Spleen (tissue), 11 donors: ENCODE data around the gene ABCC10. TPM values are rescaled to one million over a fixed set of nuclear protein-coding genes. Genes with fewer than 3 reads are reported as not detected.

Experiments
- DNase-seq: peaks from one replicate; pipeline ENCODE4 v3.0.0-alpha.2; 2020
- H3K27ac ChIP-seq, 8 donors: fragments of 200-600 bp; sonication (generic) in 7 of 8; 1 replicate in 4 of 8; 2 replicates in 4 of 8; pipeline versions ENCODE4 v1.5.0 to v1.8.0; 2016 to 2021; ENCODE audit warnings: inconsistent platforms in 4 of 8, mild to moderate bottlenecking in 4 of 8, moderate library complexity in 1 of 8
- H3K27me3 ChIP-seq, 7 donors: fragments of 200-600 bp; sonication (generic) in 6 of 7; replicated peaks in 1 of 7; 1 replicate in 4 of 7; 2 replicates in 3 of 7; pipeline versions ENCODE4 v1.5.0 to v1.8.0; 2016 to 2021; ENCODE audit warnings: inconsistent platforms in 3 of 7, mild to moderate bottlenecking in 1 of 7
- H3K36me3 ChIP-seq, 6 donors: fragments of 200-600 bp; sonication (generic) in 5 of 6; 1 replicate in 4 of 6; 2 replicates in 2 of 6; pipeline versions ENCODE4 v1.5.0 to v1.8.0; 2016 to 2021; ENCODE audit warnings: inconsistent platforms in 2 of 6
- H3K4me1 ChIP-seq, 6 donors: fragments of 200-600 bp; sonication (generic) in 5 of 6; 1 replicate in 3 of 6; 2 replicates in 3 of 6; pipeline versions ENCODE4 v1.5.0 to v1.8.0; 2016 to 2021; ENCODE audit warnings: inconsistent platforms in 3 of 6
- H3K4me3 ChIP-seq, 8 donors: fragments of 200-600 bp; sonication (generic) in 7 of 8; 1 replicate in 4 of 8; 2 replicates in 4 of 8; pipeline versions ENCODE4 v1.5.0 to v1.8.0; 2016 to 2021; ENCODE audit warnings: inconsistent platforms in 4 of 8, mild to moderate bottlenecking in 4 of 8, moderate library complexity in 2 of 8
- H3K9me3 ChIP-seq, 8 donors: fragments of 200-600 bp; sonication (generic) in 7 of 8; 1 replicate in 4 of 8; 2 replicates in 4 of 8; pipeline versions ENCODE4 v1.5.0 to v1.8.0; 2016 to 2021; ENCODE audit warnings: inconsistent platforms in 4 of 8
- CTCF ChIP-seq, 11 experiments: fragments of 200-600 bp in 7 of 11; fragments of 450-650 bp in 4 of 11; sonication (generic) in 4 of 11; IDR thresholded peaks in 8 of 11; conservative IDR thresholded peaks in 3 of 11; 1 replicate in 7 of 11; 2 replicates in 4 of 11; pipeline versions ENCODE4 v1.4.0 to v1.8.0; 2016 to 2021; ENCODE audit warnings: antibody characterized with exemption in 11 of 11, inconsistent platforms in 4 of 11, mild to moderate bottlenecking in 1 of 11
- POLR2A ChIP-seq, 3 donors: fragments of 450-650 bp; IDR thresholded peaks; one replicate each; pipeline ENCODE4 v1.5.1; 2017; ENCODE audit warnings: antibody characterized with exemption in 3 of 3, mild to moderate bottlenecking in 1 of 3
- POLR2AphosphoS5 ChIP-seq, 3 donors: sonication (generic); formaldehyde crosslinking; IDR thresholded peaks; one replicate each; pipeline ENCODE4 v1.5.1; 2017; ENCODE audit warnings: antibody characterized with exemption in 3 of 3
- WGBS, 5 donors: extraction: QIAGEN DNeasy Blood & Tissue Kit in 3 of 5; methylation state at CpG; one replicate each; pipeline versions ENCODE4 v1.1.5 to v1.1.7; 2013 to 2018; 5-methylcytosine and 5-hydroxymethylcytosine counted together
- intact Hi-C: fragments of 100-400 bp; cut with DNase I; formaldehyde crosslinking; loops from one replicate; pipeline ENCODE4 v1.15.0; 2023; ENCODE audit warnings: low total_unique reads
- polyA plus RNA-seq, 3 donors: library from polyadenylated mRNA; stranded (reverse); fragments of 200-250 nt; gene quantifications; one replicate each; pipeline ENCODE4 v1.2.1, GENCODE V29; 2013
- total RNA-seq, 7 donors: library from RNA; depleted of rRNA in 3 of 7; stranded (reverse); fragments of >200 nt in 3 of 7; fragmentation: NEBNext Ultra II Directional in 4 of 7; extraction: Animal tissue kit (Norgen Biotek cat#: 25700) in 4 of 7; gene quantifications; one replicate each; pipeline versions ENCODE4 v1.1.0 to v1.2.1, GENCODE V29; 2016 to 2021
- donor health status: healthy with polysubstance abuse.
- donor health status: DM: no; HTN: no; CAD: no; lungs with moderate emphysema.
- donor health status: DM: no; HTN: no; CAD: no.
- donor health status: Bipolar disorder and iron deficiency.
- donor health status: healthy.
- donor health status: DM: no; HTN: no; CAD: no.
- donor health status: DM: yes; HTN: yes; CAD: no.

Gene ABCC10
- total and polyA plus RNA-seq, 10 donors: 13.1 to 52.6 (median 31.6) TPM

GRCh38 chr6:43468748-43469681 is 41.7 kb downstream of the ABCC10 start:
- Histone ChIP-seq H3K4me3 (no peak overlapping the region), H3K36me3 (no peaks in the 10 kb centered on the region), H3K9me3 (no peaks in the 10 kb centered on the region), H3K27ac (no peak overlapping the region), H3K27me3 (peaks cover 0 to 59% (median 8%) of the 10 kb centered on the region in 7 donors), H3K4me1 (no peaks in the 10 kb centered on the region)
- DNase-seq: no peak
- TF ChIP-seq POLR2A (IDR thresholded peaks at IDR 0.05) (no peak), CTCF (IDR thresholded peaks at IDR 0.05 in 8 of 11, conservative IDR thresholded peaks at IDR 0.05 in 3 of 11) (no peak), POLR2AphosphoS5 (IDR thresholded peaks at IDR 0.05) (no peak)
- intact Hi-C loops: no loop called here
- WGBS, 5 donors: 76 to 89% (median 82%) methylated on average over 13 of the region's 13 CpGs

DNA sequence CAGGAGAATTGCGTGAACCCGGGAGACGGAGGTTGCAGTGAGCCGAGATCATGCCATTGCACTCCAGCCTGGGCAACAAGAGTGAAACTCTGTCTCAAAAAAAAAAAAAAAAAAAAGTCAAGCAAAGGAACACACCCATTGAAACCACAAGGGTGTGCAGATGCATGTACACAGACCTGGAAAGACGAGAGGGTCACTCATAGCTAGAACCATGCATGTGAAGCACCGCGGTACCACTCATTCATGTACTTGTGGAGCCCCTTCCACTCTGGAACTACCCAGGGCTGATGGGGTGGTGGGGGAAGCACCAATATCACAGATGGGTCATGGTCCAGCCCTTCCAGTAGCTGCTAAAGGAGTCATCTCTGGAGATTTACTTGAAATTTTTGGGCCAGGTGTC is 42.6 kb downstream of the ABCC10 start:
- intact Hi-C loops: no loop called here
- H3K4me3 ChIP-seq: no peak overlapping the region

GRCh38 chr6:43471399-43471798 is 44.1 kb downstream of the ABCC10 start:
- intact Hi-C loops: no loop called here
- no peaks in the 10 kb centered on the region for H3K36me3 ChIP-seq
- no peaks in the 10 kb centered on the region for H3K9me3 ChIP-seq
- peaks cover 0 to 36% (median 0%) of the 10 kb centered on the region in 7 donors for H3K27me3 ChIP-seq
- no peak overlapping the region for H3K27ac ChIP-seq
- TF ChIP-seq POLR2AphosphoS5 (IDR thresholded peaks at IDR 0.05) (no peak), POLR2A (IDR thresholded peaks at IDR 0.05) (no peak), CTCF (IDR thresholded peaks at IDR 0.05 in 8 of 11, conservative IDR thresholded peaks at IDR 0.05 in 3 of 11) (no peak)
- H3K4me3 ChIP-seq: no peak overlapping the region
- 66 to 81% (median 72%) methylated on average over 1 of the region's 1 CpG for WGBS, 5 donors
- H3K4me1 ChIP-seq: peaks cover 0 to under 1% (median 0%) of the 10 kb centered on the region in 6 donors
- no peak for DNase-seq

More for the DNA sequence above, 42.6 kb downstream of the ABCC10 start:
- H3K36me3 ChIP-seq: no peaks in the 10 kb centered on the region
- DNase-seq: no peak
- peaks cover 0 to 49% (median 6%) of the 10 kb centered on the region in 7 donors for H3K27me3 ChIP-seq
- H3K9me3 ChIP-seq: no peaks in the 10 kb centered on the region
- no peak for TF ChIP-seq CTCF (IDR thresholded peaks at IDR 0.05 in 8 of 11, conservative IDR thresholded peaks at IDR 0.05 in 3 of 11)
- no peak for TF ChIP-seq POLR2AphosphoS5 (IDR thresholded peaks at IDR 0.05)
- no peak for TF ChIP-seq POLR2A (IDR thresholded peaks at IDR 0.05)
- no peaks in the 10 kb centered on the region for H3K4me1 ChIP-seq
- WGBS, 5 donors: 84 to 94% (median 88%) methylated on average over 7 of the region's 7 CpGs
- H3K27ac ChIP-seq: no peak overlapping the region

DNA sequence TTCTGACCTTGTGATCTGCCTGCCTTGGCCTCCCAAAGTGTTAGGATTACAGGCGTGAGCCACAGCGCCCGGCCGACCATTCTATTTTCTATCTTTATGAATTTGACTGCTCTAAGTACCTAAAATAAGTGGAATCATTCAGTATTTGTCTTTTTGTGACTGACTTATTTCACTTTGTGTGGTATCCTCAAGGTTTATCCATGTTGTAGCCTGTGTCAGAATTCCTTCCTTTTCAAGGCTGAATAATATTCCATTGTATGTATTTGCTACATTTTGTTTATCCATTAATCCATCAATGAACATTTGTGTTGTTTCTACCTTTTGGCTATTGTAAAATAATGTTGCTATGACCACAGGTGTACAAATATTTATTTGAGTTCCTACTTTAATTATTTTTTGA is 45.2 kb downstream of the ABCC10 start:
- peaks cover 2 to 10% (median 7%) of the 10 kb centered on the region in 6 donors for H3K4me1 ChIP-seq
- DNase-seq: no peak
- H3K9me3 ChIP-seq: no peaks in the 10 kb centered on the region
- no peaks in the 10 kb centered on the region for H3K36me3 ChIP-seq
- peaks cover 0 to 35% (median 0%) of the 10 kb centered on the region in 7 donors for H3K27me3 ChIP-seq
- no peak overlapping the region for H3K4me3 ChIP-seq
- no peak overlapping the region for H3K27ac ChIP-seq
- no peak for TF ChIP-seq POLR2A (IDR thresholded peaks at IDR 0.05)
- TF ChIP-seq CTCF (IDR thresholded peaks at IDR 0.05 in 8 of 11, conservative IDR thresholded peaks at IDR 0.05 in 3 of 11): no peak
- no peak for TF ChIP-seq POLR2AphosphoS5 (IDR thresholded peaks at IDR 0.05)
- intact Hi-C loops: no loop called here
- WGBS, 5 donors: 94 to 99% (median 97%) methylated on average over 4 of the region's 4 CpGs
